ENCODE measurements around the gene LRRC8E. TPM values are rescaled to one million over a fixed set of nuclear protein-coding genes. Genes with fewer than 3 reads are reported as not detected.
"Not testable (repeated sequence)": the region's sequence is repeated elsewhere in the genome, so short reads cannot be mapped to it uniquely, and the experiment has no call there.

Gene LRRC8E
- polyA plus RNA-seq, 4 donors = 2.3 to 2.9 (median 2.5) TPM

DNA sequence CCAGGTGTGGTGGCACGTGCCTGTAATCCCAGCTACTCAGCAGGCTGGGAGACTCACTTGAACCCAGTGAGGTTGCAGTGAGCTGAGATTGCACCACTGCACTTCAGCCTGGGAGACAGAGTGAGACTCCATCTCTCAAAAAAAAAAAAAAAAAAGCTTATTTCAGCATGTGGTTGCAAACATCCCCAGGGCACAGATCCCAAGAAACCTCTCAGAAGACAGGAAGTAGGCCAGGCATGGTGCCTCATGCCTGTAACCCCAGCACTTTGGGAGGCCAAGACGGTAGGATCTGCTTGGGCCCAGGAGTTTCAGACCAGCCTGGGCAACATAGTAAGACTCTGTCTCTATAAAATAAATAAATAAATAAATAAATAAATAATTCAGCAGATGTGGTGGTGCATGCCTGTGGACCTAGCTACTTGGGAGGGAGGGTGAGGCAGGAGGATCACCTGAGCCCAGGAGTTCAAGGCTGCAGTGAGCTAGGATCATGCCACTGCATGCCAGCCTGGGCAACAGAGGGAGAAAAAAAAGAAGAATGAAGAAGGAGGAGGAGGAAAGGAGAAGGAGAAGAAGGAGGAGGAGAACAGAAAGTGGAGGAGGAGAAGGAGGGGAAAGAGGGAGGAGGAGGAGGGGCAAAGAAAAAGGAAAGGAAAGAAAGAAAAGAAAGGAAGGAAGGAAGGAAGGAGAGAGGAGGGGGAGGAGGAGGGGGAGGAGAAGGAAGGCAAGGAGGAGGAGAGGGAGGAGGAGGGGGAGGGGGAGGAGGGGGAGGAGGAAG, 4.3 kb upstream of the LRRC8E start:
- no peak for DNase-seq (ENCODE audit: low read depth in 4 of 4, low spot score in 3 of 4)

GRCh38 chr19:7885818-7886217, 2.5 kb upstream of the LRRC8E start:
- DNase-seq (ENCODE audit: low read depth in 4 of 4, low spot score in 3 of 4) = no peak

GRCh38 chr19:7887408-7888144, 734 bp upstream of the LRRC8E start:
- no peak for DNase-seq (ENCODE audit: low read depth in 4 of 4, low spot score in 3 of 4)

DNA sequence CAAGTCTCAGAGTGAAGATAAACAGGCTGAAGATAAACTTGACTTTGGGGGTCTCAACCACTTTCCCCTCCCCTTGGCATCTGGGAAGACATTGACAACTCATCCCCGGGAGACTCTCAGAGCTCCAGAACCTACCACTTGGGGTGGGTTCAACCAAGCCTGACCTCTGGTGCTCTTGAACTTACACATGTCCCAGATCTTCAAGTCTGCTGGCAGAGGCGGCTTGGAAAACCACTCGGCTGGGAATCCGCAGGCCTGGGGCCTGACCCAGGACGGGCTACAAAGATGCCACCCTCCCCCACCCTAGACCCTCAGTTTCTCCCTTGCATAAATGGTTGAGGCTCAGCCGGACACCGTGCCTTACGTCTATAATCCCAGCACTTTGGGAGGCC, 512 bp downstream of the LRRC8E start:
- DNase-seq (ENCODE audit: low read depth in 4 of 4, low spot score in 3 of 4) = no peak

DNA sequence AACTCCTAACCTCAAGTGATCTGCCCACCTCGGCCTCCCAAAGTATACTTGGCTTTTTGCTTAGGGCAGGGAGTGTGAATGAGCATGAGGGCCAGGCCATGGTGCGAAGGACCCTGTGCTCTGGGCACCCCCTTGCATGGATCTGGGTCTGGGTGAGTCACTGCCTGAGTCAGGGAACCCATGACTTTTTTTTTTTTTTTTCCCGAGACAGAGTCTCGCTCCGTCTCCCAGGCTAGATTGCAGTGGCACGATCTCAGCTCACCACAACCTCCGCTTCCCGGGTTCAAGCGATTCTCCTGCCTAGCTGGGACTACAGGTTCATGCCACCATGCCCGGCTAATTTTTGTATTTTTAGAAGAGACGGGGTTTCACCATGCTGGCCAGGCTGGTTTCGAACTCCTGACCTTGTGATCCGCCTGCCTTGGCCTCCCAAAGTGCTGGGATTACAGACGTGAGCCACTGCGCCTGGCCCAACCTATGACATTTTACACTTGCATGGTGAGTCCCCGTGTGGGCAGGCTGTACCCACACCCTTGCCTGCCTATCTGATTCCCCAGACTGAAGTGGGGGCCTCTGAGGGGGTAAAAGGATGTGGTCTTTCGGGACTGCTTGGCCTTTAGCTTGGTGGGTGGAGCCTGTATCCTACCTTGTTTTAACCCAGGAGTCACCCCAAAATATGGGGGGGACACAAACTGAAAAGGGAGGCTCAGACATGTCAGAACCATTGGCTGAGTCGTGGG, 5.2 kb downstream of the LRRC8E start:
- DNase-seq (ENCODE audit: low read depth in 4 of 4, low spot score in 3 of 4) = not testable (repeated sequence)

GRCh38 chr19:7894612-7895309, 6.5 kb downstream of the LRRC8E start:
- DNase-seq (ENCODE audit: low read depth in 4 of 4, low spot score in 3 of 4) = no peak

GRCh38 chr19:7895565-7895964, 7.3 kb downstream of the LRRC8E start:
- DNase-seq (ENCODE audit: low read depth in 4 of 4, low spot score in 3 of 4) = no peak

GRCh38 chr19:7897292-7897691, 9.0 kb downstream of the LRRC8E start:
- no peak for DNase-seq (ENCODE audit: low read depth in 4 of 4, low spot score in 3 of 4)

GRCh38 chr19:7898967-7899366, 10.7 kb downstream of the LRRC8E start:
- no peak for DNase-seq (ENCODE audit: low read depth in 4 of 4, low spot score in 3 of 4)

- DNase-seq (ENCODE audit: low read depth in 4 of 4, low spot score in 3 of 4) = no peak
Observed at GRCh38 chr19:7899751-7900378, 11.6 kb downstream of the LRRC8E start.

GRCh38 chr19:7900401-7900870, 12.1 kb downstream of the LRRC8E start:
- DNase-seq (ENCODE audit: low read depth in 4 of 4, low spot score in 3 of 4) = no peak

GRCh38 chr19:7900931-7901330, 12.6 kb downstream of the LRRC8E start:
- no peak for DNase-seq (ENCODE audit: low read depth in 4 of 4, low spot score in 3 of 4)

- DNase-seq (ENCODE audit: low read depth in 4 of 4, low spot score in 3 of 4) = no peak
Observed at GRCh38 chr19:7901337-7901736, 13.0 kb downstream of the LRRC8E start.

- no peak for DNase-seq (ENCODE audit: low read depth in 4 of 4, low spot score in 3 of 4)
Observed at GRCh38 chr19:7902796-7903243, 14.5 kb downstream of the LRRC8E start.

DNA sequence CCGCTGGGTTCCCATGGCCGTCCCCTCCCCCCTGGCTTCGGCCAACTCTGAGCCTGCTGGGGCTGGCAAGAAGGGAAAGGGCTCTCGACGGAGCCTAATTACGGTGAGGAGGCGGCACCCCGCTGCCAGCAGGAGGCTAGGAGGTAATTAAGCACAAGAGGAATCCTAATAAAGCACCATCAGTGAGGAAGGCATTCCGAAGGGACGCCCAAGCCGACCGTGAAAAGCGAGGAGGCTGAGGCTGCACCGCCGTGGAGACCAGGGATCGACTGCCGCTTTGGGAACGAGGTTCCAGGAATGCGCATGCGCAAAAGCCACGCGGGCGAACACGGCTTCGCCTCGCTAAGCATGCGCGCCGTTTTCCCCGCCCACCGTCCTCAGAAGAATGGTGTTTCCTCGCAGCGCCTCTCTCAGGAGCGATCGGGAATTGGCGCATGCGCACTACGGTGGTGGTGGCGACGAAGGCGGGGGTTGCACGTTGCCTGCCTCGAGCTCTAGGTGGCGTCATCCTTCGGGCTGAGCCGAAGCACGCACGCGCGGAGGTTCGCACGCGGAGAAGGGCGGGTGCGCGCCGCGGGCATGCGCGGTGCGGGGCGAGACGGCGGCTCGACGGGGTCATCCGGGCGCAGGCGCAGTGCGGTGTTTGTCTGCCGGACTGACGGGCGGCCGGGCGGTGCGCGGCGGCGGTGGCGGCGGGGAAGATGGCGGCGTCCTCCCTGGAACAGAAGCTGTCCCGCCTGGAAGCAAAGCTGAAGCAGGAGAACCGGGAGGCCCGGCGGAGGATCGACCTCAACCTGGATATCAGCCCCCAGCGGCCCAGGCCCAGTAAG, 15.1 kb downstream of the LRRC8E start, which contains the start of gene MAP2K7:
MAP2K7 (plus strand) TSS at position 634 of the 830 bp plus-strand sequence; CDS start at position 702, 68 bp downstream.
- DNase-seq (ENCODE audit: low read depth in 4 of 4, low spot score in 3 of 4) = peak; percentile 99 to 100 (median 100)

DNA sequence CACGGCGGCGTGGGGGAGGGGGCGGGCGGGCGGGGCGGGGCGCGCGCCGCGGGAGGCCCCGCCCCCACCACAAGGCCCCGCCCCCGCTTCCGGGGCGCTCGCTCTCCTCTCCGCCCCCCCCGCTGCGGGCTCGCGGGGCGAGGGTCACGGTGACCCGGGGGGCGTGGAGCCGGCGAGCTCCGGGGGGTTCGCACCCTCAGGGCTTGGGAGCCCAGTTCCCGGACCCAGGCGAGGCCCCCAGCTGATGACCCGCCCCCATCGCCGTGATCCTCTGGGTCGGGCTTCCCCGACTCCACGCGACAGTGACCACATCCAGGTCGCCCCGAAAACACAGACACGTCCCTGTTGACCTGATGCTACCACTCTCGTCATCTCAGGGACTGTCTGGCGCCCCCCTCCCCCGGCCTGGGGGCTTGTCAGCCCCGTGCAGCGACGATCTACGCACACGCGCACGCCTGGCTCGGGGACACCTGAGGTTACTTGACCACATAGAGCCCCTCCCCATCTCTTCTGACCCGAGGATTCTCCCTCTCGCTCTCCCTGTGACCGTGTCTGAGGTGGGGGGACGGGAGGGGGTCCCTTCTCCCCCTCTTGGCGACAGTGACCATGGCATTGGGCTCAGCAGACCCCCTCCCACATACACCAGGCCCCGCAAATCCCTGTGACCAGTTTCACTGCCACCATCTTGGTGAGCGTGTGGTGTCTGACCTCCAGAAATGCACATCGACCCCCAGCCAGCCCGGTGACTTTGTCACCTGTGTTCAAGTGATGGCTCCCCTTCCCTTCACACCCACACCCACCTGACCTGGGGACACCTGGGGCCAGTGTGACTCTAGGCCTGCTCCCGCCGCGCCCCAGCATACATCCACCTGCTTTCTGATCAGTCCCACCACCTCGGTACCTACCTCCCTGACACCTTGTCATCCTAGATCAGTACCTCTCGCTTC, 16.0 kb downstream of the LRRC8E start:
- no peak for DNase-seq (ENCODE audit: low read depth in 4 of 4, low spot score in 3 of 4)

- DNase-seq (ENCODE audit: low read depth in 4 of 4, low spot score in 3 of 4) = no peak
Observed at GRCh38 chr19:7905268-7905667, 17.0 kb downstream of the LRRC8E start.

- no peak for DNase-seq (ENCODE audit: low read depth in 4 of 4, low spot score in 3 of 4)
Observed at GRCh38 chr19:7905859-7906258, 17.5 kb downstream of the LRRC8E start.
